SK-N-MC (cell line): ENCODE data around the gene CTPS2.
"Not testable (repeated sequence)": the region's sequence is repeated elsewhere in the genome, so short reads cannot be mapped to it uniquely, and the experiment has no call there.

Source experiments
- DNase-seq: peaks from one replicate; pipeline ENCODE4 v3.0.0-alpha.2; 2011; ENCODE audit warnings: low read depth, low spot score
- H3K27ac ChIP-seq: fragments of 200-600 bp; sonication (generic); 2 replicates; pipeline ENCODE4 v1.5.1; 2016; ENCODE audit warnings: mixed run types
- H3K36me3 ChIP-seq: fragments of 200-600 bp; sonication (generic); 2 replicates; pipeline ENCODE4 v1.6.1; 2017; ENCODE audit warnings: antibody characterized with exemption, low read length, mixed read lengths; ENCODE audit not compliant: insufficient read depth
- H3K4me3 ChIP-seq: fragments of 200-600 bp; sonication (generic); 2 replicates; pipeline ENCODE4 v1.5.1; 2016
- H3K9ac ChIP-seq: fragments of 200-600 bp; sonication (generic); 2 replicates; pipeline ENCODE4 v1.8.0; 2017; ENCODE audit warnings: mixed run types, mixed read lengths; ENCODE audit not compliant: insufficient read length
- H3K9me3 ChIP-seq: fragments of 200-600 bp; sonication (generic); 2 replicates; pipeline ENCODE4 v1.6.1; 2017; ENCODE audit warnings: low read depth, mild to moderate bottlenecking, antibody characterized with exemption, low read length, moderate library complexity, mixed read lengths
- EZH2 ChIP-seq: fragments of 200-600 bp; sonication (generic); IDR thresholded peaks from one replicate; pipeline ENCODE4 v1.6.1; 2017; ENCODE audit warnings: antibody characterized with exemption
- FOXP2 ChIP-seq: optimal IDR thresholded peaks from 2 replicates; pipeline ENCODE3; 2011; ENCODE audit warnings: mild to moderate bottlenecking, moderate library complexity; ENCODE audit not compliant: insufficient read depth; ENCODE audit errors: extremely low read length, control extremely low read depth
- POLR2AphosphoS5 ChIP-seq: IDR thresholded peaks from 2 replicates; pipeline ENCODE4 v1.6.1; 2012; ENCODE audit warnings: mild to moderate bottlenecking, low read depth, low read length, borderline replicate concordance

CTPS2 gene

GRCh38 chrX:16589826-16590225 lies 122.6 kb downstream of the CTPS2 start:
- Histone ChIP-seq H3K36me3 (no peaks in the 10 kb centered on the region), H3K9me3 (no peaks in the 10 kb centered on the region), H3K4me3 (no peak overlapping the region), H3K9ac (no peak overlapping the region), H3K27ac (peak overlapping the region; percentile 34)
- TF ChIP-seq EZH2 (no peak), FOXP2 (no peak)
- no peak for DNase-seq

DNA sequence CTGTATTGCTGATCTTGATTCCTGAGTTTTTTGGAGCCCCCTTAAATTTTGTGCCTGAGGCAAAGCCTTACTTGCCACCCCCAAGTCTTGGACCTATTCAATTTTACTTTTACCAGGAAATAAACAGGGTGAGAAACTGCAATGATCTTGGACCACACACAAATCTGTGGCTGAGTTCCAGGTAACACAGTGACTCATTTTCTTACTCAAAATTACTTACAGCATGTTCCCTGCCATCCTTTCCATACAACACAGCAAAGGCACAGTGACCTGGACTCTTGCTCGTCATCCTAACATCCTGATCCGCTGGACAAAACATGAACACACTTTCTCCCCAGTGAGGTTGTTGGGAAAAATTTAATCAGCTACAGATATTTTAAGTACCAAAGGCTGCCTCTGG lies 123.3 kb downstream of the CTPS2 start:
- Histone ChIP-seq H3K36me3 (no peaks in the 10 kb centered on the region), H3K9ac (no peak overlapping the region), H3K9me3 (no peaks in the 10 kb centered on the region), H3K4me3 (no peak overlapping the region), H3K27ac (peak overlapping the region; percentile 34)
- no peak for TF ChIP-seq EZH2
- TF ChIP-seq POLR2AphosphoS5, result no peak
- TF ChIP-seq FOXP2, result no peak
- DNase-seq, result no peak

DNA sequence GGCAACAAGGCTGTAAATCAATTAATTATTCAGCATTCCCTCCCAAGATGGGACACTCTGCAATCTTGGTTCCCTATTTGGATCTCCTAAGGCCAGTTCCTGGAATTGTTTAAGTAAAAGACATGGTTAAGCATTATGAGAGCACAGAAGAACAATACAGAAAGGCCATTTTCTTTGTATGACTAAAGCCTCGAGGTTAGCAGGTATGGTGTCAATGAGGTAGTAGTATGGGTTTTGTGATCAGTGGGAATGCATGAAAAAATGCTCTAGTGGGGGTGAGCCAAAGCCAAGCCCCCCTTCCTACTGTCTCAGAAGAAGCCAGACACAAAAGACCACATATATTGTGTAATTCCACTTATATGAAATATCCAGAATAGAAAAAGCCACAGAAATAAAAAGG lies 124.2 kb downstream of the CTPS2 start:
- no peak for DNase-seq
- H3K27ac ChIP-seq, result no peak overlapping the region
- TF ChIP-seq FOXP2 (no peak), POLR2AphosphoS5 (no peak), EZH2 (no peak)

GRCh38 chrX:16587836-16588235 lies 124.6 kb downstream of the CTPS2 start:
- DNase-seq, result no peak
- Histone ChIP-seq H3K27ac (no peak overlapping the region), H3K36me3 (no peaks in the 10 kb centered on the region), H3K4me3 (no peak overlapping the region), H3K9ac (no peak overlapping the region), H3K9me3 (no peaks in the 10 kb centered on the region)
- no peak for TF ChIP-seq POLR2AphosphoS5
- TF ChIP-seq FOXP2, result no peak
- no peak for TF ChIP-seq EZH2

More for the DNA sequence above, 124.2 kb downstream of the CTPS2 start:
- no peak overlapping the region for H3K4me3 ChIP-seq
- no peak overlapping the region for H3K9ac ChIP-seq
- H3K9me3 ChIP-seq, result no peaks in the 10 kb centered on the region
- H3K36me3 ChIP-seq, result no peaks in the 10 kb centered on the region

DNA sequence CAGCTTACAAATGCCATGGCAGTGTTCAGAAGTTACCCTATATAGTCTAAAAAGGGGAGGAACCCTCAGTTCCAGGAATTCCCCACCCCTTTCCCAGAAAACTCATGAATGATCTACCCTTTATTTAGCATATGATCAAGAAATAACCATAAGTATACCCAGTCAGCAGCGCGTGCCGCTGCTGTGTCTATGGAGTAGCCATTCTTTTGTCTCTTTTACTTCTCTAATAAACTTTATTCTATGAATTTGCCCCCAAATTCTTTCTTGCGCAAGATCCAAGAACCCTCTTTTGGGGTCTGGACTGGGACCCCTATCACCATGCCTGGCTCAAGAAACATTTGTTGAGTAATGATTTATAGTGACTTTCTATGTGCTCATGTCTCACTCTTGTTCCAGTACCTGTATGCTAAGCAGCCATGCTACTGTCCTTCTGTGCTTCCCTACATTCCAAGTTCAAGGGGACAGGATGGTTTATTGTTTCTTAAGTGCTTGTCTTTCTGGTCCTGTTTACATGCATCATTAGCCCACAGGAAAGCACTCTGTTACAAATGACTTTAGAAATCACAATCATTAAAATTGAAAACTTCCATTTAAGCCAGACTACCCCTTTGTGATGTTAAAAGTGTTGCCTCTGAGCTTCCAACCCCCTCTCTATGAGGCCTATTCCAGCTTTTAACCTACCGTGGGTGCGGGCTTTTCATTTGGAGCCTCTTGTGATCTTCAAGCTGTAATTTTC lies 125.9 kb downstream of the CTPS2 start:
- Histone ChIP-seq H3K4me3 (no peak overlapping the region), H3K9ac (no peak overlapping the region), H3K9me3 (no peaks in the 10 kb centered on the region), H3K27ac (no peak overlapping the region), H3K36me3 (no peaks in the 10 kb centered on the region)
- no peak for TF ChIP-seq EZH2
- no peak for DNase-seq

DNA sequence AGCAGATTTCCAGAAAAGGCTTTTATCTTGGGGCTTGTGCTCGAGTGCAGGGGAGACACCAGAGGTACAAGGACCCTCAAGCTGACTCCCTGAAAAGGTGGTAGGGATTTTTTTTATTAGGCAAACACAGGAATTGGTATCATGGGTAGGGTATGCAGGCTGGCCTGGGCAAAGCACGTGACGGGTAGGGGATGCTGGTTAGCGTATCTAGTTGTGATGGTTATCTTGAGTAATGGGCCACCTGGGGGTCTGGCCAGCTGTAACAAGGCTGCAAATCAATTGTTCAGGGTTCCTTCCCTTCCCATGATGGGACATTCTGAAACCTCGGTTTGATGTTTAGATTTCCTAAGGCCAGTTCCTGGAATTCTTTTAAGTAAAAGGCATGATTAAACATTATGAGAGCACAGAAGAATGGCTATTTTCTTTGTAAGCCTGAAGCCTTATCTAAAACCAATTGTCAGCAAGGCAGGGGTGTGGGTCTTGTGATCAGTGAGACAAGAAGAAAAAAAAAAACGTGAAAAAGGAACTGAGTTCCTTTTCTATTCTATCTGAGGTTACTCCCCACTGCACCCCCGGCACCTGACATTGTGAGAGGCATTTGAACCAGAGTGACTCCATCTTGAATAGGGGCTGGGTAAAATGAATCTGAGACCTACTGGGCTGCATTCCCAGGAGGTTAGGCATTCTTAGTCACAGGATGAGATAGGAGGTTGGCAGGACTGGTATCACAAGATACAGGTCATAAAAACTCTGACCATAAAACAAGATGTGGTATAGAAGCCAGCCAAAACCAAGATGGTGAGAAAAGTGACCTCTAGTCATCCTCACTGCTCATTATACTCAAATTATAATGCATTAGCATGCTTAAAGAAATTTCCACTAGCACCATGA lies 126.7 kb downstream of the CTPS2 start:
- Histone ChIP-seq H3K4me3 (no peak overlapping the region), H3K9me3 (no peaks in the 10 kb centered on the region), H3K36me3 (no peaks in the 10 kb centered on the region), H3K9ac (no peak overlapping the region), H3K27ac (no peak overlapping the region)
- no peak for DNase-seq
- TF ChIP-seq FOXP2 (no peak), EZH2 (no peak), POLR2AphosphoS5 (no peak)

- not testable (repeated sequence) for H3K4me3 ChIP-seq, H3K36me3 ChIP-seq, H3K9ac ChIP-seq, H3K9me3 ChIP-seq, H3K27ac ChIP-seq, DNase-seq
Observed at GRCh38 chrX:16580004-16580797, 132.3 kb downstream of the CTPS2 start.

GRCh38 chrX:16579517-16579916 lies 133.0 kb downstream of the CTPS2 start:
- no peak for DNase-seq
- Histone ChIP-seq H3K9me3 (no peaks in the 10 kb centered on the region), H3K27ac (no peak overlapping the region), H3K4me3 (no peak overlapping the region), H3K9ac (no peak overlapping the region), H3K36me3 (no peaks in the 10 kb centered on the region)
- TF ChIP-seq EZH2, result no peak
- TF ChIP-seq FOXP2, result no peak
- no peak for TF ChIP-seq POLR2AphosphoS5
